ENCODE results near the gene PTK6.
"Not testable (repeated sequence)": the region's sequence is repeated elsewhere in the genome, so short reads cannot be mapped to it uniquely, and the experiment has no call there.

The PTK6 gene

GRCh38 chr20:63536997-63537524, at the start of gene PTK6:
Gene PTK6 (minus strand): TSS chr20:63537376. CDS start chr20:63537314, 62 bp downstream.
- peak; percentile 28 for DNase-seq

DNA sequence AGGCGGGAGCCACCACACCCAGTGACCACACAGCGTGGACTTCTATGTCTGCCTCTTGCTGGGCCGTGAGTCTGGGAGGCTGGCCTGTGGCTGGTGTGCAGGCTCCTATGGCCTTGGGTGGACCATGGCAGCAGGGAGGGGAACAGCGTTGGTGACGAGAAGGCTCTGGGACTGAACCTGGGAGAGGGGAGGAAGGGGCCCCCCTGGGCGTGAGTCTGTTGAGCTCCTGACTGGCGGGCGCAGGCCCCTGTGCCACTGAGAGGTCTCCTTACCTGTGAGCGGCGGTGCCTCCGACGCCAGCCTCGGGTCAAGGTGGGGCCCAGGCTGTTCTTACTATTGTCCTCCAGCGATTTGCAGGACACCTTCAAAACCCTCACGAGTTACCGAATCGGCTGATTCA, 49.6 kb upstream of the PTK6 start:
- no peak for DNase-seq

DNA sequence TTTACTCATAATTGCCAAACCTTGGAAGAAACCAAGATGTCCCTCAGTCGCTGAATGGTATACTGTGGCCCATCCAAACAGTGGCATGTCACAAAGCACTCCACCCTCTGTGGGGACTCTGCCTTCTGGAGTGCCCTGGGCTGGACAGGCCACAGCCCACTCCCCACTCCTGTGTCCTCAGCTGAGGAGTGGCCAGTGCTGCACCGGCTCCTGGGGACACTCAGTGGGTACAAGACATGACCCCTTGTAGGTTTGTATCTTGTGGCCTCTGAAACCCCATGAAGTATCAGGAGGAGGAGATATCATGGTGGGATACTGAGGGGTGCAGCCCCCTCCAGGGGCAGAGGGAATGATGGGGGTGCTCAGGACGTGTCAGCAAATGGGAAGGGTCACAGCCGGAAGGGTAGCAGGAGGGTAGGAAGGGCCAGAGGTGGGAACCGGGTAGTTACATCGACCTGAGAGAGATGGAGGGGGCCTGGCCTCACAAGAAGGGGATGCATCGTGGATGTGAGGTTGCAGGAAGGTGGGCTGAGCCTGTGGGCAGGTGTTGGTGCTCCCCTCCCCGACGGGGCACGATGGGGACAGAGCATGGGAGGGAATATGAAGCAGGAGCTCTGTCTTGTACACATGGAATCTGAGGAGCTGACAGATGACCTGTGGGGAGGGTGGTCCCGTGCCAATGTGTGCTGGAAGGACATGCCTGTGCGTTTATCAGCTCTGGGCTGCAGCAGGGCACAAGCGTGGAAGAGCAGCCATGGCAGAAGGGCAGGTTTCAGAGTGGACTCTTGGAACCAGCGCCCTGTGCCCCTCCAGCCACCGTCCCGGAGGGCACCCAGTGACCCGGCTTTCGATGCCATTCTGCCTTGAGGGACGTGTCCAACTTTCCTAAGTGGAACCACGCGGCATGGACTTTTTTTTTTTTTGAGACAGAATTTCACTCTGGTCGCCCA, 48.7 kb upstream of the PTK6 start:
- DNase-seq, result no peak

- no peak for DNase-seq
Measured at GRCh38 chr20:63582382-63583063, 45.3 kb upstream of the PTK6 start.

DNA sequence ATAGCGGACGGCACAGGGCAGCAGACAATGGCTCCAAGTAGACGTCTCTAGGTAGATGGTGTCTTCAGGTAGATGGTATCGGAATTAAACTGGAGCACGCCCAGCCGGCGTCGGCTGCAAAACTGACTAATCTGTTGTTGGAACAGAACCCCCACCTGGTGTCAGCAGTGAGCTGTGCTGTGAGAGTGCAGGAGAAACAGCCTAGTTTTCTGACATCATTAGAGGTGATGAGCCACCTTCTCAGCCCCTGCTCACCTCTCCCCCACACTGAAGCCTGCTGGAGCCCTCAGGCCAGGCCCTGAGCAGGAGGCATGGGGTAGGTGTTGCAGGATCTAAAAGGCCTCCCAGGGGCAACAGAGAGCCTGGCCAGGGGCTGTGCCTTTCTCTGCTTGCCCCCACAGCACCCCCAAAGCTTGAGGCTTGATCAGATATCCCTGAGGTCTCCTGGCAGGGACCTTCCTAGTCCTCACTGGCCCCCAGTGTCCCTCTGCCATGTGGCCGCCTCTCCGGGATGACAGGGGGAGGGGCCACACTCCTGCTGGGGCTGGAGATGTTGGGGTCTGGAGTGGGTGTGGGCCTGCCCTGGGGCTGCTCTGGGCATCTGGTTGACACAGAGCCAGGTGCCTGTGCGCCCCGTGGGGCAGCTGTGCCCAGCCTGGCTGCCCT, 43.8 kb upstream of the PTK6 start:
- peak; percentile 82 for DNase-seq

GRCh38 chr20:63579017-63579694, 42.0 kb upstream of the PTK6 start:
- DNase-seq, result no peak

DNA sequence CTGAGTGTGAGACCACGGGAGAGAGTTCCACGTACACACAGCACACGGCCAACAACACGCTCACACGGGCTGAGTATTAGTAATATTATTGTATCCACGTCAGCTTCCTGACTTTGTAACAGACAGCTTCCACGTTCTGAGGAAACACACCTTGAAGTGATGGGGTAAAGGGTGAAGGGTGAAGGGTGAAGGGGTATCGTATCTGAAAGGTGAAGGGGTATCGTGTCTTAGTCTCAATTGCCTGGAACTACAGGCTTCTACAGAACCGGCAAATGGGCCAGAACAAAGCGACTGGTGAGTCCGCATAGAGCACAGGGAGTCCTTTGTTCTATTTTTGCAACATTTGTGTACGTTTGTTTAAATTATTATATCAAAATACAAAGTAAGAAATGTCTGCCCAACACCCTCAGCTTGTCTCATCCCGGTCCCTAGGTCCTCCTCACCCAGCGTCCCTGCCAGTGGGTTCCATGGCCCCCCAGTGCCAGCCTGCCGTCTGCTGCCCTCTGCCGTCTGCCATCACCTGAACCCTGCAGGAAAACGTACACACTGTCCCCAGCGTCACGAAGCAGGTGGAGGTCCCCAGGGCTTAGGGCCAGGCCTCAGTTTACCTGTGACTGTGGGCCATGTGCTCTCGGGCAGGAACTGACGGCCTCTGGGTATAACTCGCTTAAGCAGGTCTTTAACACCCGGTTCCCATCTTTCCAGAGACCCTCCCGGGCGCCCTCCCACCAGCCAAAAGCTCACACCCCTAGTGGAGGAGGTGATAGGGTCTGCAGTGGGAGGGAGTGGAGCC, 41.2 kb upstream of the PTK6 start:
- DNase-seq, result peak; percentile 19

DNA sequence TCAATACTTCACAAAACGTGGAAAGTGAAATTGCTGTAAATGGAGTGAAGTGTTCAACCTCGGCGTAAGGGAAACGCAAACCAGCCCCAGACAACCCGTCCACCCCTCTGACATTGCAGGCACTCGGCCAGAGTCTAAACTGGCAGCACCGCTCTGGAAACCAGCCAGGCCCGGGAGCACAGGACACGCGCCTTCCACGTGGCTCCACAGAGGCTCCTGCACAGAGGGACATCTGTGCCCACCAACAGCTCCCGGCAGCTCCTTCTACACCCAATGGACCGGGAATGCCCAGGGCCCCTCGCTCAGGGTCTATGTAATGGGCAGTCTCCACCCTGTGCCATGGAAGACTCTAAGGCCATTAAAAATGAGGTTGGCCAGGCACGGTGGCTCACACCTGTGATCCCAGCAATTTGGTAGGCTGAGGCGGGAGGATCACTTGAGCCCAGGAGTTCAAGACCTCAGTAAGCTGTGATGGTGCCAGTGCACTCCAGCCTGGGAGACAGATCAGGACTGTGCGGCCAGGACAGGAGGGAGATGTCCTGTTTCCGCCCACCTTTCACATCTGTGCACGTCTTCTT, 40.2 kb upstream of the PTK6 start:
- no peak for DNase-seq

GRCh38 chr20:63576311-63576710, 39.1 kb upstream of the PTK6 start:
- DNase-seq, result no peak

DNA sequence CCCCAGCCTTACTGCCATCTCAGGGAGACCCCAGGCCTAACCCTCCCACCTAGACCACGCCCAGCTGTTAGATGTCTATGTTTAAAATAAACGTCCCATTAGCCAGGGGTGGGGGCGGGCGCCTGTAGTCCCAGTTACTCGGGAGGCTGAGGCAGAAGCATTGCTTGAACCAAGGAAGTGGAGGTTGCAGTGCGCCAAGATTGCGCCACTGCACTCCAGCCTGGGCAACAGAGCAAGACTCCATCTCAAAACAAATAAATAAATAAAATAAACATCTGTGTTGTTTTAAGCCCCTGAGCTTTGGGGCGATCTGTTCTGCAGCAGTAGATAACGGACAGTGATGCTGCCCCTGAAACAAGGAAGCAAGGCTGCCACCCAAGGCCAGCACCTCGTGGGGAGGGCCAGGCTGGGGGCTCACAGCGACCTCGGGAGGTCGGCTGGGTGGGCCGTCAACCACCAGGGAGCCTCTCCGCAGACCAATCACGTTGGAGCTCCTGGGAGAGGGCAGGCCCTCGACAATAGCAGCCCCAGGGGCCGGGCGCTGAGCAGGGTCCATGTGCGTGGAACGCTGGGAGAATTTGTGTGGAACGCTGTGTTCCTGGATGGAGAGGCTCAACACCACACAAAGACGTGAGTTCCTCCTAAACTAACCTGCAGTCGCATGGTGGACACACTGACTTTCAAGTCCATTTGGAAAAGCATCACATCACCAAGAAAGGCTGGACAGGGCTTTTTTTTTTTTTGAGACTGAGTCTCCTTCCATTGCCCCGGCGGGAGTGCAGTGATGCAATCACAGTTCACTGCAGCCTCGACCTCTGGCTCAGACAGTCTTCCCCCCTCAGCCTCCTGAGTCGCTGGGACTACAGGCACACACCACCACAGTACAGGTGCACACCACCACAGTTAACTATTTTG, 37.9 kb upstream of the PTK6 start:
- no peak for DNase-seq

DNA sequence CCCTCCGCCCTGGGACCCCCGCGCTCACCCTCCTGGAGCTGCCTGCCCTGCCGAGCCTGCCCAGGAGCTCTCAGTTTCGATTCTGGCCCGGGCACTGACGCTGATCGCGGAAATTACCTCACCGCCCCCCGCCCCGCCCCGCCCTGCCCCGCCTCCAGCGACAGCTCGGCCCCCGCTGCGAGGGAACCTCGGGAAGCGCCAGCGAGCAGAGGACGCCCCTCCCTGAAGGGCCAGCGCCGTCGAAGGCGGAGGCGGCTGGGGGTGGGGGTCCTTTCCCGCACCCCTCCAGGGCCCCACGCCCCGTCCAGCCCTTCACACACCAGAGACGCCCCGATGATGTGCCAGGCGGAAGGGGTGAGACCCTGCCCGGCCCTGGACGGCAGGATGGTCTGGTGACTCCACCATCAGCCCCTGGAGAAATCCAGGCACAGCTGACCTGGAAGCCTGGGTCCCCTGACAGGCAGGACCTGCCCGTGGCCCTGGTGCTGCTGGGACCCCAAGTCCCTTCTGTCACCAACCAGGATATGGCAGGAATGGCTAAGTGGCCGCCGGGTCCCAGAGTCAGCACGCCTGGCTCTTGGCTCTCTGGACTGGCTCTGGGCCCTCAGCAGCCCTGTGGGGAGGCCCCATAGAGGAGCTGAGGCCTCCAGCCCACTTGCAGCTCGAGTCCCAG, 37.1 kb upstream of the PTK6 start, which contains the start of gene HELZ2:
Gene HELZ2, minus strand, starts transcription at position 84 of the 673 bp plus-strand sequence. CDS start 1,854 bp downstream, outside the sequence.
- DNase-seq, result peak; percentile 82

GRCh38 chr20:63573647-63574131, 36.5 kb upstream of the PTK6 start:
- no peak for DNase-seq

DNA sequence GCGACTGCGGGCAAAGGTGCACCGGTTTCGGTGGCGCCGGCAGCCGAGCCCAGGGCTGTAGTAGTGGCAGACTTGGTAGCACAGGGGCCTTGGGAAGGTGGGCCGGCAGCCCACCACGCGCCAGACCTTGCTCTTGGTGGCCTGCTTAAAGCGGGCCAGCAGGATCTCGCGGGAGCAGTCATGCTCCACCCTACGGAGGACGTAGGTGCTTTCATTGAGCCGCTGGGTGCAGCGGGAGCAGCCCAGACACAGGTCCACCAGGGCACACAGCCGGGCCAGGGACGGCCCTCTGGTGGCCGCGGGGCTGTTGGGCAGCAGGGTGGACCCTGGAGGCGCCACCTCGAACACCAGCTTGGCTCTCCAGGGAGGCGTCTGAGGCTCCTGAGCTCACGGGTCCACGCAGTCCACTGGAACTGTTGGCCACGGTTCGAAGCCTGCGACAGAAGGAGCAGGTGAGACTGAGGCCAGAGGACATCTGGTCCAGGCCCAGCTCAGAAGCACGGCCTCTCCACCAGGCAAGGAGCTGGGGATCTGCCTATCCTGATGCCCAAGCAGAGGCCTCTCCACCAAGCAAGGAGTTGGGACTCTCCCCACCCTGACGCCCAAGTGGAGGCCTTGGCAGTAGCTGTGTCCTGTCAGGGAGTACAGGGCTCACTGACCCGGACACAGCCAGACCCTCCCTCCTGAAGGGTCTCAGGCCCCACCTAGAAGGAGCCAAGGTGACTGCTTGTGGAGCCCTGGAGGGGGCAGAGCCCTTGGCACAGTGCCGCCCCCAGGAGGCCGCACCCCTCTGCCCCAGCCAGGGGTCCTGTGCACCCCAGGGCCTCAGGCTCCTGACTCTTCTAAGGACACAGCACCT, 35.8 kb upstream of the PTK6 start:
- DNase-seq, result no peak

- no peak for DNase-seq
Measured at GRCh38 chr20:63572071-63572787, 35.1 kb upstream of the PTK6 start.

DNA sequence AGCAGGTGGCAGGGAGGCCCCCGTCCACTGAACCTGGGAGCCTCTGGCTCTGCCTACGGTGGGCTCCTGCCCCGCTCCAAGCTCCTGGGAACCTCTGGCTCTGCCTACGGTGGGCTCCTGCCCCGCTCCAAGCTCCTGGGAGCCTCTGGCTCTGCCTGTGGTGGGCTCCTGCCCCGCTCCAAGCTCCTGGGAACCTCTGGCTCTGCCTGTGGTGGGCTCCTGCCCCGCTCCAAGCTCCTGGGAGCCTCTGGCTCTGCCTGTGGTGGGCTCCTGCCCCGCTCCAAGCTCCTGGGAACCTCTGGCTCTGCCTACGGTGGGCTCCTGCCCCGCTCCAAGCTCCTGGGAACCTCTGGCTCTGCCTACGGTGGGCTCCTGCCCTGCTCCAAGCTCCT, 33.9 kb upstream of the PTK6 start:
- DNase-seq, result not testable (repeated sequence)

DNA sequence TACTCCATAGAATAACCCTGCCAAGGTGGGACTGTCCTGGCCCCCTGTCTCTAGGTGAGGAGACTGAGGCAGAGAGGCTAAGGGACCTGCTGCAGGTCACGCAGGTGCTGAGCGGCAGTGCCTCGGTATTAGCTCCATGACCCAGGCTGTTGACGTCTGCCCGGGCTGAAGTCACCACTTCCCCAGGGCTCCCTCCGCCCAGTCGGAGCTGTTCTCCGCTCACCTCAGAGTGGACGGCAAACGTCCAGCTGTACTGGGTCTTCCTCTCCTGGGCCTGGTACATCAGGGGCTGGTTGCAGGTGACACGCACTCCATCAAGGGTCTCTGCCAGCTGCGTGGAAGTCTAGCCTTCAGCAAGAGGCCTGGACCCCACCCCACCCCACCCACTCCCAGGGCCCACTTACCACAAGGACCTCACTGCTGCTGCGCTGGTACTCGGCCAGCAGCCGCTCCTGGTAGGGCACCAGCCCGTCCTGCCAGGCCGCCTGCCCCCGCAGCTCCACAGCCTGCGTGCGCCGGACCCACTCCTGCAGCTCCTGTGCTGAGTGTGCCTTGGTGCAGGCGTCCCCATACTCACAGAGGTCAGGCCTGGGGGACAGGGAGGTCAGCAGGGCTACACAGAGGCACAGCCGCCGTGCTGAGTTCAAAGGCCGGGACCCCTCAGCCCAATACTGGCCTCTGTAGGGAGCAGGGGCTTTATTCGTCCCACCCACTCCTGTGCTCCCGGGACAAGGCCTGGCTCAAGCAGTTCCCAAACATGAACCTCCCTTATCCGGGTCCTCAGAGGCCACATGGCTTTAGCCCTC, 33.3 kb upstream of the PTK6 start:
- DNase-seq, result no peak

All from CD4-positive, alpha-beta T cell treated with Interleukin-12 subunit alpha and Interleukin-12 subunit beta, for 1 hour (primary cell).